ENCODE results near the gene WFS1. TPM values are rescaled to one million over a fixed set of nuclear protein-coding genes. Genes with fewer than 3 reads are reported as not detected.

The WFS1 gene
- polyA plus RNA-seq, 1 experiment = 46.8 TPM

- Histone ChIP-seq H3K4me3 (ENCODE audit: low read depth, low read length) (no peak overlapping the region), H3K9me3 (ENCODE audit: control insufficient read depth, insufficient read depth, low read length) (no peaks in the 10 kb centered on the region; the same call in 1 of the 2 replicates), H3K27me3 (ENCODE audit: control insufficient read depth, insufficient read depth, low read length) (no peaks in the 10 kb centered on the region), H3K27ac (ENCODE audit: low read depth, low read length) (no peak overlapping the region)
- ChIA-PET POLR2A (no interaction called here), CTCF (interaction anchor here (1.4 kb wide), 1 partner anchor 12 kb away, joined by 3 read pairs; the partner anchor contains the start of gene WFS1)
- no peak for TF ChIP-seq CTCF (IDR thresholded peaks at IDR 0.05; ENCODE audit: low read depth, low read length)
- no peak for DNase-seq (ENCODE audit: low read depth, low spot score)
These were observed 12.0 kb downstream of the WFS1 start for GRCh38 chr4:6281436-6282313.

DNA sequence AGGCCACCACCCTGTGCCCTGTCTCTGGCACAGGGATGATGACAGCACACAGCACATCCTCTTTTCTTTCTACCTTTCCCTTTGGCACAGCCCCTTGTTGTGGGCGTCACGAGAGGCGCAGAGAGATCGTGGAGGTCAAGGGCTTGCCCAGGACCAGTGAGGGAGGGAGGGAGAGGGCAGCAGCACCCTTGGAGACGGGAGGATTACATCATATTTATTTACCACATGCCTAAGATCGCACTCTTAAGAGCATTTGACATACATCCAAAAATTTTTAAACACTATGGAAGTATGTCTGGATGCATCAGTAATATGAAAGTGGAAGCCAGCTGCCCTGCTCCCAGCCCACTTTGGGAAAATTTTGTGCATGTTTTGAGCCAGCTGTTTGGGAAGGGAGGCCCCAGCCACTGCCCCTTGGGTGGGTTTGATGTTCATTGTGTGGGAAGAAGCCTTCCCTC is 12.7 kb downstream of the WFS1 start:
- no peak for DNase-seq (ENCODE audit: low read depth, low spot score)
- ChIA-PET POLR2A (interaction anchor here (0.6 kb wide), 1 partner anchor 13 kb away, joined by 5 read pairs; the partner anchor contains the start of gene WFS1), CTCF (interaction anchor here (2.0 kb wide), 1 partner anchor 32 kb away, joined by 11 read pairs; no protein-coding TSS in a partner anchor)

DNA sequence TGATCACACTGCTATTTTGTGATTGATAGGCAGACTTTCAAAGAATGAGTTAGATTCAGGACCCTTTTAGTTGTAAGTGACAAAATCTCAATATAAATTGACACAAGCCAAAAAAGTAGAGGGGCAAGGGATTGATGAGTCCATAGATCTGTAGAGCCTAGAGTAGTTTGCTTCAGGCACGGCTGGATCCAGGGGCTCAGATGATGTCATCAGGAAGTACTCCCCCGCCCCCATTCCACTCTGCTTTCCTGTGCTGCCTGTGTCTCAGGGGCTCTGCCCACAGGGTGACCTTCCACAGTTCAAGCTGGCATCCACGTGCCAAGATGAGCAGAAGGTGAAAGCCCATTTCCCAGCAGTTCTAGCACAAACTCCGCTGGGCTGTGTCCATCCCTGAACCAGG is 13.6 kb downstream of the WFS1 start:
- no peaks in the 10 kb centered on the region for H3K27me3 ChIP-seq (ENCODE audit: control insufficient read depth, insufficient read depth, low read length)
- ChIA-PET POLR2A (interaction anchor here (0.6 kb wide), 1 partner anchor 14 kb away, joined by 5 read pairs; the partner anchor contains the start of gene WFS1), CTCF (interaction anchor here (1.0 to 2.0 kb wide), 2 partner anchors 33 to 44 kb away, joined by 4 to 11 read pairs; no protein-coding TSS in a partner anchor)
- no peak for DNase-seq (ENCODE audit: low read depth, low spot score)
- no peak overlapping the region for H3K27ac ChIP-seq (ENCODE audit: low read depth, low read length)
- no peaks in the 10 kb centered on the region; the same call in 1 of the 2 replicates for H3K9me3 ChIP-seq (ENCODE audit: control insufficient read depth, insufficient read depth, low read length)
- no peak for TF ChIP-seq CTCF (IDR thresholded peaks at IDR 0.05; ENCODE audit: low read depth, low read length)
- H3K4me3 ChIP-seq (ENCODE audit: low read depth, low read length) = no peak overlapping the region

More for the DNA sequence above, 12.7 kb downstream of the WFS1 start:
- Histone ChIP-seq H3K9me3 (ENCODE audit: control insufficient read depth, insufficient read depth, low read length) (no peaks in the 10 kb centered on the region; the same call in 1 of the 2 replicates), H3K27me3 (ENCODE audit: control insufficient read depth, insufficient read depth, low read length) (no peaks in the 10 kb centered on the region), H3K27ac (ENCODE audit: low read depth, low read length) (peak overlapping the region; percentile 61), H3K4me3 (ENCODE audit: low read depth, low read length) (no peak overlapping the region)
- TF ChIP-seq CTCF (IDR thresholded peaks at IDR 0.05; ENCODE audit: low read depth, low read length) = no peak

- no peaks in the 10 kb centered on the region; the same call in 1 of the 2 replicates for H3K9me3 ChIP-seq (ENCODE audit: control insufficient read depth, insufficient read depth, low read length)
- no peak overlapping the region for H3K27ac ChIP-seq (ENCODE audit: low read depth, low read length)
- DNase-seq (ENCODE audit: low read depth, low spot score) = no peak
- no peak for TF ChIP-seq CTCF (IDR thresholded peaks at IDR 0.05; ENCODE audit: low read depth, low read length)
- ChIA-PET POLR2A (interaction anchor here (0.7 kb wide), 1 partner anchor 39 kb away, joined by 8 read pairs; no protein-coding TSS in a partner anchor), CTCF (interaction anchor here (0.8 kb wide), 1 partner anchor 37 kb away, joined by 3 read pairs; no protein-coding TSS in a partner anchor)
- H3K27me3 ChIP-seq (ENCODE audit: control insufficient read depth, insufficient read depth, low read length) = no peaks in the 10 kb centered on the region
- no peak overlapping the region for H3K4me3 ChIP-seq (ENCODE audit: low read depth, low read length)
These were observed 17.6 kb downstream of the WFS1 start for GRCh38 chr4:6287017-6287788.

Data from AG04450 (cell line).